ENCODE results near the gene STK24.

DNA sequence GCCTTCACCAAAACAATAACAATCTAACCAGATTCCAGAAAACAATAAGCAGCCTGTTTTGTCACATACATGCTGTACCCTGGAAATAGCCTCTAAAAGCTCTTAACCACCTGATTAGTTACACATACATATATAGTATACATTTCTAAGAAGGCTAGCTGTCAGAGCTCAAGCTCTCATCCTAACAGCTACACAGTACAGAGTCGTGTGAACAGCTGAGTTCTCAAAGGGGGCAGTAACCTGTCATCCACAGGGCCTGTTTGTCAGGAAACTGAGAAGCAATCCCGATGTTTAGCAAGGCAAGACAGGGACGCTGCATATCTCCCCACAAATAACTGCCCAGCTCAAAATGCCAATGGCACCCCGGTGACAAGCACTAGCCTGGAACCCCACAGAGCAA, 56.9 kb downstream of the STK24 start:
- TF ChIP-seq, protein P1, sequence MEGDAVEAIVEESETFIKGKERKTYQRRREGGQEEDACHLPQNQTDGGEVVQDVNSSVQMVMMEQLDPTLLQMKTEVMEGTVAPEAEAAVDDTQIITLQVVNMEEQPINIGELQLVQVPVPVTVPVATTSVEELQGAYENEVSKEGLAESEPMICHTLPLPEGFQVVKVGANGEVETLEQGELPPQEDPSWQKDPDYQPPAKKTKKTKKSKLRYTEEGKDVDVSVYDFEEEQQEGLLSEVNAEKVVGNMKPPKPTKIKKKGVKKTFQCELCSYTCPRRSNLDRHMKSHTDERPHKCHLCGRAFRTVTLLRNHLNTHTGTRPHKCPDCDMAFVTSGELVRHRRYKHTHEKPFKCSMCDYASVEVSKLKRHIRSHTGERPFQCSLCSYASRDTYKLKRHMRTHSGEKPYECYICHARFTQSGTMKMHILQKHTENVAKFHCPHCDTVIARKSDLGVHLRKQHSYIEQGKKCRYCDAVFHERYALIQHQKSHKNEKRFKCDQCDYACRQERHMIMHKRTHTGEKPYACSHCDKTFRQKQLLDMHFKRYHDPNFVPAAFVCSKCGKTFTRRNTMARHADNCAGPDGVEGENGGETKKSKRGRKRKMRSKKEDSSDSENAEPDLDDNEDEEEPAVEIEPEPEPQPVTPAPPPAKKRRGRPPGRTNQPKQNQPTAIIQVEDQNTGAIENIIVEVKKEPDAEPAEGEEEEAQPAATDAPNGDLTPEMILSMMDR (IDR thresholded peaks at IDR 0.05), result no peak
- no peak for TF ChIP-seq POLR2A (IDR thresholded peaks at IDR 0.05)
